T47D (cell line): ENCODE results near the gene AFF3.

Experiments
- DNase-seq, 2 experiments: peaks; one replicate each; pipeline versions ENCODE4 v3.0.0 to v3.0.0-alpha.2; 2011 to 2012; ENCODE audit warnings: low read depth in 1 of 2, low spot score in 1 of 2
- JUND ChIP-seq: IDR thresholded peaks from 2 replicates; pipeline ENCODE4 v1.6.1; 2012; ENCODE audit warnings: low read depth
- in situ Hi-C: cut with HindIII; loops from 2 replicates; pipeline ENCODE4 v1.10.0; 2016; ENCODE audit warnings: low sequenced_read_pairs, low pct_unique_long_range_greater_than_20kb

AFF3 gene

DNA sequence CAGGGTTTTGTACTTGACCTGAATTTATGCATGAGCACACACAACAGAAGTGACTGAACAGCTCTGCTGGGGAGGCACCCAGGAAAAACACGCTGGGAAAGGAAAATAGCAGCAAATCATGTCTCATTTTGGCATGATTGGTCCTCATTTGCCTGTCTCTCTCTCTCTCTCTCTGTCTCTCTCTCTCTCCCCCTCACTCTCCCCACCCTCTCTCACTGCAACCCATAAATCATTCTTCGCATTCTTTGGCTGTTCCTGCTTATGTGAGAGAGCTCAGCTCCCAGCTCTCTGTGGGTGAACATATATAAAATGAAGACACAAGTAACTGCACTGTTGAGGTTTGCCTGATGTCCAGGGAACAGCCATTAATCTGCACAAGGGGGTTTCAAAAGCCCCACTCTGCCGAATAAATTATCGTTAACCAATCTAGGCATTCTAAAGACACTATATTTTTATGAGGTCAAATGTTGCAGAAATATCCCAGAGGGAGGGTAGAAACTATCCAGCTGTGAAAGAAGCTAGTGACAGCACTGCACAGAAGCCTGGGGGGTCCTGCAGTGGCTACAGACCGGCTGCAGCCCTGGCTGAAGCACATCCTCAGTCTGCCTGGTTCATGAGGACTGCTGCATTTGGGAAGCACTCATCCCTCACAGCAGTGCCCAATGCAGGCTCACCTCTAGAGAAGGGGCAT lies 260.3 kb downstream of the AFF3 start:
- DNase-seq: peak in 1 of 2 experiments; percentile 40
- TF ChIP-seq JUND: no peak
- in situ Hi-C loops: no loop called here

- no peak for DNase-seq
- in situ Hi-C loops: no loop called here
- no peak for TF ChIP-seq JUND
Measured at GRCh38 chr2:99880964-99881294, 261.5 kb downstream of the AFF3 start.

GRCh38 chr2:99880148-99880963 lies 262.0 kb downstream of the AFF3 start:
- TF ChIP-seq JUND: no peak
- no peak for DNase-seq
- in situ Hi-C loops: no loop called here

DNA sequence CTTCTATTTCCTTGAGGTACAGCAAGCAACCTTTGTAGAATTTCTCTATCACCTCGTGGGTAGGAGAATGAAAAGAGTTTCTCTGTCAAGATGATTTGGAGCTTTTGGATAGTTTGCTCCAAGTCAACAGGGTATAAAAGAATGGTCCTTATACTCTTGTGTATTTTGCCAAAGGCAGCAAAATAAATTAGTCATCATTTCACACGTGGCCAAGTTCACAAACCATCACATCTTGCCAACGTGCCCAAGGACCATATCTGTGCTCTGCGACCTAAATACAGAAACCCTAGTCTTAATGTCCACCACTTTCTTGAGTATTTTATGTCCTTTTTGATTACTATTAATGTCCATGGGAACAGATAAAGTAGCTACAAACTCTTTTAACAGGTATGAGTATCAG lies 262.9 kb downstream of the AFF3 start:
- DNase-seq: no peak
- TF ChIP-seq JUND: no peak
- in situ Hi-C loops: no loop called here

DNA sequence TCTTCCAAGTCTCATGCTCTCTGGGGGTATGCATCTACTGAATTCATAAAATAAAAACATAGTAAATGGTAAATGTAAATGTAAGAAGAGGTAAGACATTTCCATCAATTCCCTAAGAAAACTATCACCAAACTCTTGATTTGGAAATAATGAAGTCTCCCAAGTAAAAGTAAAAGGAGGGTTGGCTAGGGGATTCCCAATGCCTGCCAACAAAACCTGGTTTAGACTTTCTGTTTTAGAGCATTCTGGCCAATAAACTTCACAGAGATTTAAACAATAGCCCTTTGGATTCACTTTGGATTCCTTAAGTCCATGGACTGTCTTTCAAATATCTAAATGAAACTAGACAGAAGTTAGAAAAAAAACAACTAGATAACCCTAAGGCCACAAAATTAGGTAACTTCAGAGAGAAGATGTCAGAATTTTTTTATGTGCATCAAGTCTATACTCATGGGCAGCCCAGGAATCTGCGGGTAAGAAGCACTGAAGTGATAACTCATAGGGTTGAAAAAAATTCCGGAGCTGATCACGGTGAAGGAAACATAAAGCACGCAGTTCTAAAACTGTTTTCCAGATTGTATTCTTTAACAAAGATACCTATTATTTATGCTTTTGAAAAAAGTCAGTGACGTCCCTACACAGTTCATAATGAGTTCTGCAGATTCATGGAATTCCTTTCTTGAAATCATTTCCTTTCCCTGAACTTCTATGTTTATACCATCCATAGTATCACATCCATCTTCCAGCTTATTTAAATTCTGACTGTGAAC lies 263.6 kb downstream of the AFF3 start:
- in situ Hi-C loops: no loop called here

GRCh38 chr2:99877963-99878362 lies 264.4 kb downstream of the AFF3 start:
- in situ Hi-C loops: no loop called here
- DNase-seq: no peak
- no peak for TF ChIP-seq JUND

More for the DNA sequence above, 263.6 kb downstream of the AFF3 start:
- no peak for TF ChIP-seq JUND
- no peak for DNase-seq

DNA sequence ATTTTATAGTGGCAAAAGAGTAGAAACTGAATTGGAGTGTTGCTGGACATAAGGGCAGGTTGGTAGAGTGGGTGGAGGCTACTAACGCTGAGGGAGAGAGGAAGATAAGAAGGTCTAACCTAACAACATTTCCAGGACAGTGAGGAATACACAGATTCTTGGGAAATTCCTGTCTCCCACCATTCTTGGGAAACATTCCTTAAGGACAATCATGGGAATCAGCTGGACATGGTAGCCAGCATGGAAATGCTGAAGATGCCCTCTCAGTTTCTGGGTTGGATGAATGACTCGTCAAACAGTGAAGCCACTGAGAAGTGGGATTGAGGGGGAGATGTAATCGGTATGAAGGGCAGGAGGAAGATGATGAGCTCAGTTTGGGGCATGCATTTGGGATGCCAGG lies 265.4 kb downstream of the AFF3 start:
- no peak for TF ChIP-seq JUND
- no peak for DNase-seq
- in situ Hi-C loops: no loop called here

DNA sequence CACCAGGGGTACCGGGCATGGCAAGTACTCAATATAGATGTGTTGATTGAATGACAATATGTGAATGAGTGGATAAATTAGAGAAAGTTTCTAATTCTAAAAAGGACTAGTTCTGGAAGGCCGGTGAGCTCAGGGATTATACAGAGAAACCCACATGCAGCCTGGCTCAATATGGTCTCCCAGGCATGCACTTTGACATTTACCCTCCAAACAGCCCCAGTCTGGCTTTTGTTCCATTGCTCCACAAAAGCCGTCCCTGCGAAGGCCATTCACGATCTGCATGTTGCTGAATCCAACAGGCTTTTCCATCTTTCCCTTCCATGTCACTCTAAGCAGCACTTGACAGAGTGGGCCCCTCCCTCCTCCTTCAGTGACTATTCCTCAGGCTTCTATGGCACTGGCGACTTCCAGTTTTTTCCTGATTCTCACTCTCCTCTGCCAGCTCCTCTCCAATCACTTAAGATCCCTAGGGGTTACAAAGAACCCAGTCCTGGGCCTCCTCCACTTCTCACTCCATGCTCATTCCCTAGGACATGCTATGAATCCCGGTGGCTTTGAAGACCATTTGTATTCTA lies 266.7 kb downstream of the AFF3 start:
- no peak for TF ChIP-seq JUND
- in situ Hi-C loops: no loop called here

GRCh38 chr2:99868260-99868659 lies 274.1 kb downstream of the AFF3 start:
- no peak for TF ChIP-seq JUND
- DNase-seq: no peak
- in situ Hi-C loops: no loop called here

More for the DNA sequence above, 266.7 kb downstream of the AFF3 start:
- no peak for DNase-seq

DNA sequence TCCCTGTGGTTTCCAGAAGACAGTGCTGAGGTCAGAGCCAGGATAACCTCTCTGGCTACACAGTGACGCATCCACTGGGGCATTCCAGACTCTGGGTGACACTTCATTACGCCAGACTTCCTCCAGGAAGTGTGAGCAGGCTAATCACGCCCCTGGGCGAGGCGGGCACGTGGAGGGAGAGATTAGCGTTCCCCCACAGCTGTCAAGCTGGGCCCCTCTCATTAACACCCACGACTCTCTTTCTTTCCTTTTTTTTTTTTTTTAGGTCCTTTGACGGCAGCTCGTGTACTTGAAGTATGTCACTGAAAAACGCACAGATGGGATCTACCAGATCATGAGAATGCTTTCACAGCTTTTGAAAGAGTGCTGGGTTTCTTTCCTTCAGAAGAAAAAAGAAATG lies 274.6 kb downstream of the AFF3 start:
- in situ Hi-C loops: no loop called here
- TF ChIP-seq JUND: no peak
- DNase-seq: no peak

GRCh38 chr2:99865818-99866676 lies 276.3 kb downstream of the AFF3 start:
- no peak for TF ChIP-seq JUND
- no peak for DNase-seq
- in situ Hi-C loops: no loop called here
